HepG2 (cell line): Measurements from ENCODE around the gene MCRIP2. TPM values are rescaled to one million over a fixed set of nuclear protein-coding genes. Genes with fewer than 3 reads are reported as not detected.

Source experiments
- ARNT ChIP-seq: fragments of 450-650 bp; IDR thresholded peaks from 2 replicates; pipeline ENCODE4 v1.6.1; 2017
- GTF2F1 ChIP-seq: fragments of 150-350 bp; IDR thresholded peaks from 2 replicates; pipeline ENCODE4 v1.6.1; 2014; ENCODE audit warnings: low read length
- HCFC1 ChIP-seq: fragments of 150-350 bp; IDR thresholded peaks from 2 replicates; pipeline ENCODE4 v1.6.1; 2014; ENCODE audit warnings: low read depth, low read length
- KLF13 ChIP-seq: sonication (generic); formaldehyde crosslinking; IDR thresholded peaks from 2 replicates; pipeline ENCODE4 v1.4.0; 2020; ENCODE audit warnings: mild to moderate bottlenecking, missing genetic modification reagents
- MAFK ChIP-seq, 2 experiments: IDR thresholded peaks in 1 of 2; conservative IDR thresholded peaks in 1 of 2; 2 replicates each; pipeline ENCODE4 v1.6.1; 2011; ENCODE audit warnings: improper control_type of control experiment in 2 of 2, low read length in 2 of 2
- MEIS1 ChIP-seq: sonication (generic); formaldehyde crosslinking; IDR thresholded peaks from 2 replicates; pipeline ENCODE4 v1.9.0; 2021; ENCODE audit warnings: mild to moderate bottlenecking, missing genetic modification reagents, moderate library complexity, borderline replicate concordance
- POLR2G ChIP-seq: fragments of 200-400 bp; formaldehyde crosslinking; IDR thresholded peaks from 2 replicates; pipeline ENCODE4 v1.6.1; 2018; ENCODE audit warnings: mild to moderate bottlenecking, low read depth, low read length, moderate library complexity
- RFX5 ChIP-seq: IDR thresholded peaks from 2 replicates; pipeline ENCODE4 v1.6.1; 2011; ENCODE audit warnings: low read depth, low read length, improper control_type of control experiment
- SALL1 ChIP-seq: sonication (generic); formaldehyde crosslinking; IDR thresholded peaks from 2 replicates; pipeline ENCODE4 v1.8.0; 2022; ENCODE audit warnings: mild to moderate bottlenecking, missing genetic modification reagents
- SIX4 ChIP-seq: sonication (generic); formaldehyde crosslinking; IDR thresholded peaks from 2 replicates; pipeline ENCODE4 v1.4.0; 2020; ENCODE audit warnings: missing genetic modification reagents
- SP4 ChIP-seq: sonication (generic); formaldehyde crosslinking; IDR thresholded peaks from 2 replicates; pipeline ENCODE4 v1.8.1; 2023; ENCODE audit warnings: mild to moderate bottlenecking, missing genetic modification reagents
- STAG1 ChIP-seq: sonication (generic); formaldehyde crosslinking; IDR thresholded peaks from 2 replicates; pipeline ENCODE4 v1.4.0; 2020; ENCODE audit warnings: missing genetic modification reagents
- TCF7 ChIP-seq: sonication (generic); IDR thresholded peaks from 2 replicates; pipeline ENCODE4 v1.6.1; 2016; ENCODE audit warnings: antibody characterized with exemption, low read depth
- TOE1 ChIP-seq: sonication (generic); formaldehyde crosslinking; IDR thresholded peaks from 2 replicates; pipeline ENCODE4 v1.4.0; 2020; ENCODE audit warnings: mild to moderate bottlenecking, missing genetic modification reagents
- ZC3H4 ChIP-seq: sonication (generic); formaldehyde crosslinking; IDR thresholded peaks from 2 replicates; pipeline ENCODE4 v1.4.0; 2020; ENCODE audit warnings: missing genetic modification reagents, borderline replicate concordance
- ZFP1 ChIP-seq: IDR thresholded peaks from 2 replicates; pipeline ENCODE4 v1.6.1; 2016
- ZKSCAN8 ChIP-seq: IDR thresholded peaks from 2 replicates; pipeline ENCODE4 v1.6.1; 2016; ENCODE audit warnings: borderline replicate concordance, missing genetic modification reagents, missing compliant biosample characterization
- ZNF282 ChIP-seq: fragments of 450-650 bp; IDR thresholded peaks from 2 replicates; pipeline ENCODE4 v1.6.1; 2018; ENCODE audit not compliant: partially characterized antibody
- ZNF441 ChIP-seq: sonication (generic); formaldehyde crosslinking; IDR thresholded peaks from 2 replicates; pipeline ENCODE4 v1.7.0; 2021; ENCODE audit warnings: missing genetic modification reagents, borderline replicate concordance
- ZNF605 ChIP-seq: sonication (generic); formaldehyde crosslinking; IDR thresholded peaks from 2 replicates; pipeline ENCODE4 v1.8.0; 2022; ENCODE audit warnings: mild to moderate bottlenecking, missing genetic modification reagents
- ZNF780A ChIP-seq: sonication (generic); formaldehyde crosslinking; IDR thresholded peaks from 2 replicates; pipeline ENCODE4 v1.8.0; 2022; ENCODE audit warnings: mild to moderate bottlenecking, missing genetic modification reagents, moderate library complexity
- ZNF83 ChIP-seq: sonication (generic); formaldehyde crosslinking; IDR thresholded peaks from 2 replicates; pipeline ENCODE4 v1.4.0; 2020; ENCODE audit warnings: missing genetic modification reagents, mild to moderate bottlenecking, borderline replicate concordance
- ZSCAN25 ChIP-seq: sonication (generic); formaldehyde crosslinking; IDR thresholded peaks from 2 replicates; pipeline ENCODE4 v1.8.0; 2022; ENCODE audit warnings: mild to moderate bottlenecking, missing genetic modification reagents
- ZSCAN30 ChIP-seq: sonication (generic); formaldehyde crosslinking; IDR thresholded peaks from 2 replicates; pipeline ENCODE4 v1.5.0; 2020; ENCODE audit warnings: mild to moderate bottlenecking, missing genetic modification reagents
- polyA plus RNA-seq, 8 experiments: library from polyadenylated mRNA; depleted of rRNA in 3 of 8; stranded (reverse) in 7 of 8; unstranded in 1 of 8; fragments of >200 nt; fragmentation: Illumina TruSeq in 4 of 8; extraction: Trizol in 4 of 8; gene quantifications; 2 replicates each; pipeline versions ENCODE4 v1.2.1 to v1.2.3, GENCODE V29; 2011 to 2016; ENCODE audit warnings: low read depth in 4 of 8, missing spikeins in 1 of 8, mixed read lengths in 1 of 8; ENCODE audit not compliant: insufficient read depth in 1 of 8
- total RNA-seq, 5 experiments: library from RNA; depleted of rRNA; stranded (reverse); fragments of >200 nt; fragmentation: Illumina TruSeq; extraction: Trizol; gene quantifications; 2 replicates each; pipeline ENCODE4 v1.2.3, GENCODE V29; 2016; ENCODE audit warnings: low read depth in 1 of 5
- TF ChIP-seq, protein P1 (sequence below): sonication (generic); formaldehyde crosslinking; IDR thresholded peaks from 2 replicates; pipeline ENCODE4 v1.4.0; 2020; ENCODE audit warnings: mild to moderate bottlenecking, missing genetic modification reagents
- TF ChIP-seq, protein P2 (sequence below): sonication (generic); formaldehyde crosslinking; IDR thresholded peaks from 2 replicates; pipeline ENCODE4 v1.8.0; 2023; ENCODE audit warnings: mild to moderate bottlenecking, missing genetic modification reagents
- TF ChIP-seq, protein P3 (sequence below): sonication (generic); formaldehyde crosslinking; IDR thresholded peaks from 2 replicates; pipeline ENCODE4 v1.5.1; 2020; ENCODE audit warnings: missing genetic modification reagents, mild to moderate bottlenecking, borderline replicate concordance
- TF ChIP-seq, protein P4 (sequence below): sonication (generic); formaldehyde crosslinking; IDR thresholded peaks from 2 replicates; pipeline ENCODE4 v1.8.1; 2023; ENCODE audit warnings: missing genetic modification reagents, mild to moderate bottlenecking, borderline replicate concordance

The MCRIP2 gene
- total and polyA plus RNA-seq, 2 of the 13 experiments (the other 11 are each of a cell fraction or from before 2014, with no cell fraction given), result 39.6 to 76.7 TPM

DNA sequence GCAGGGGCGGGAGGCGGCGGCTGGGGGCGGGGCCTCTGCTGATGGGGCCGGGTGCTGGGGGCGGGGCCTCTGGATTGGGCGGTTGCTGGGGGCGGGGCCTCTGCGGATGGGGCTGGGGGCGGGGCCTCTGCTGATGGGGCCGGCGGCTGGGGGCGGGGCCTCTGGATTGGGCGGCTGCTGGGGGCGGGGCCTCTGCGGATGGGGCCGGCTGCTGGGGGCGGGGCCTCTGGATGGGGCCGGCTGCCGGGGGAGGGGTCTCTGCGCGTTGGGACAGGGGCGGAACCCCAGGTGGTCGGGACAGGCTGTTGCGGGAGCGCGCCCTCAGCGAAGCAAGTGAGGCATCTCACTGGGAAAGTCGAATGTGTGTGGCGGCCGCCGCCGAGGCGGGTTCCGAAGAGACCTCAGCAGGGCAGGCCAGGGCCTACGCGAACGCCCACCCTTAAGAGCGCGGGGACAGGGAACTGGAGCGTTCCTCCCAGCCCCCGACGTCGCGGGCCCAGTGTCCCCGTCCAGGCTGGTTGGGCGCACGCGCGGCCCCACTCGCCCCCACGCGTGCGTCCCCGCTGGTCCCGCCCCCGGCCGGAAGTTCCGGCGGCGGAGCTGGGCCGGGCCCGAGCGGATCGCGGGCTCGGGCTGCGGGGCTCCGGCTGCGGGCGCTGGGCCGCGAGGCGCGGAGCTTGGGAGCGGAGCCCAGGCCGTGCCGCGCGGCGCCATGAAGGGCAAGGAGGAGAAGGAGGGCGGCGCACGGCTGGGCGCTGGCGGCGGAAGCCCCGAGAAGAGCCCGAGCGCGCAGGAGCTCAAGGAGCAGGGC, 38.4 kb downstream of the MCRIP2 start, which contains the start of gene STUB1 (continued):
- TF ChIP-seq MAFK (conservative IDR thresholded peaks at IDR 0.05 in 1 of 2, IDR thresholded peaks at IDR 0.05 in 1 of 2; ENCODE audit: low read length in 2 of 2) (no peak), ZFP1 (CRISPR knock-in tag) (no peak), MEIS1 (no peak), ZKSCAN8 (CRISPR knock-in tag) (no peak), ZNF441 (CRISPR knock-in tag) (0 out of 2 replicates have a peak, but pooled peaks have one; percentile 10), ZC3H4 (no peak), POLR2G (peak; percentile 63), SALL1 (0 out of 2 replicates have a peak, but pooled peaks have one; percentile 27), TOE1 (no peak; the same call in 1 of the 2 replicates), ZNF605 (no peak), ZSCAN30 (no peak), RFX5 (no peak), ZNF780A (no peak), SP4 (CRISPR knock-in tag) (peak; percentile 76; the same call in 1 of the 2 replicates), GTF2F1 (no peak), ZNF282 (no peak), KLF13 (no peak), HCFC1 (no peak), ZNF83 (CRISPR knock-in tag) (peak; percentile 37; the same call in 1 of the 2 replicates), ARNT (no peak), ZSCAN25 (CRISPR knock-in tag) (no peak), TCF7 (no peak), SIX4 (no peak), STAG1 (CRISPR knock-in tag) (peak; percentile 7; the same call in 1 of the 2 replicates)
- TF ChIP-seq, protein P1, sequence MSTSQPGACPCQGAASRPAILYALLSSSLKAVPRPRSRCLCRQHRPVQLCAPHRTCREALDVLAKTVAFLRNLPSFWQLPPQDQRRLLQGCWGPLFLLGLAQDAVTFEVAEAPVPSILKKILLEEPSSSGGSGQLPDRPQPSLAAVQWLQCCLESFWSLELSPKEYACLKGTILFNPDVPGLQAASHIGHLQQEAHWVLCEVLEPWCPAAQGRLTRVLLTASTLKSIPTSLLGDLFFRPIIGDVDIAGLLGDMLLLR (CRISPR knock-in tag), result no peak
- TF ChIP-seq, protein P2, sequence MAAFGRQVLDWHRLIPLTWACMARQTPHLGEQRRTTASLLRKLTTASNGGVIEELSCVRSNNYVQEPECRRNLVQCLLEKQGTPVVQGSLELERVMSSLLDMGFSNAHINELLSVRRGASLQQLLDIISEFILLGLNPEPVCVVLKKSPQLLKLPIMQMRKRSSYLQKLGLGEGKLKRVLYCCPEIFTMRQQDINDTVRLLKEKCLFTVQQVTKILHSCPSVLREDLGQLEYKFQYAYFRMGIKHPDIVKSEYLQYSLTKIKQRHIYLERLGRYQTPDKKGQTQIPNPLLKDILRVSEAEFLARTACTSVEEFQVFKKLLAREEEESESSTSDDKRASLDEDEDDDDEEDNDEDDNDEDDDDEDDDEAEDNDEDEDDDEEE (CRISPR knock-in tag), result no peak
- TF ChIP-seq, protein P3, sequence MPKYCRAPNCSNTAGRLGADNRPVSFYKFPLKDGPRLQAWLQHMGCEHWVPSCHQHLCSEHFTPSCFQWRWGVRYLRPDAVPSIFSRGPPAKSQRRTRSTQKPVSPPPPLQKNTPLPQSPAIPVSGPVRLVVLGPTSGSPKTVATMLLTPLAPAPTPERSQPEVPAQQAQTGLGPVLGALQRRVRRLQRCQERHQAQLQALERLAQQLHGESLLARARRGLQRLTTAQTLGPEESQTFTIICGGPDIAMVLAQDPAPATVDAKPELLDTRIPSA (CRISPR knock-in tag), result 0 out of 2 replicates have a peak, but pooled peaks have one; percentile 43
- TF ChIP-seq, protein P4, sequence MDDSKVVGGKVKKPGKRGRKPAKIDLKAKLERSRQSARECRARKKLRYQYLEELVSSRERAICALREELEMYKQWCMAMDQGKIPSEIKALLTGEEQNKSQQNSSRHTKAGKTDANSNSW (CRISPR knock-in tag), result no peak
